ENCODE measurements around the gene PLAAT2.

GRCh38 chr11:63564784-63565350, 1.7 kb upstream of the PLAAT2 start:
- no peak for TF ChIP-seq POLR2AphosphoS5 (IDR thresholded peaks at IDR 0.05; ENCODE audit: low read depth, low read length)
- TF ChIP-seq POLR2A (IDR thresholded peaks at IDR 0.05; ENCODE audit: low read depth, low read length), result no peak

Data from GM12891 (cell line).